Peyer's patch (tissue), 4 donors: Measurements from ENCODE around the gene RMP24.

Experiments used
- DNase-seq, 3 donors: peaks; one replicate each; pipeline ENCODE4 v3.0.0-alpha.2; 2017 to 2019
- H3K27ac ChIP-seq, 4 donors: fragments of 200-600 bp; sonication (generic); one replicate each; pipeline ENCODE4 v1.5.1; 2016 to 2019
- H3K27me3 ChIP-seq, 2 donors: fragments of 200-600 bp; sonication (generic); one replicate each; pipeline ENCODE4 v1.5.1; 2019
- H3K36me3 ChIP-seq, 3 donors: fragments of 200-600 bp; sonication (generic); one replicate each; pipeline ENCODE4 v1.5.1; 2016 to 2019
- H3K4me1 ChIP-seq, 4 donors: fragments of 200-600 bp; sonication (generic); one replicate each; pipeline ENCODE4 v1.5.1; 2016 to 2019
- H3K4me3 ChIP-seq, 4 donors: fragments of 200-600 bp; sonication (generic); 1 replicate in 3 of 4; 2 replicates in 1 of 4; pipeline ENCODE4 v1.5.1; 2016 to 2019; ENCODE audit warnings: mild to moderate bottlenecking in 1 of 4
- H3K9me3 ChIP-seq, 4 donors: fragments of 200-600 bp; sonication (generic); one replicate each; pipeline ENCODE4 v1.5.1; 2016 to 2019; ENCODE audit warnings: mild to moderate bottlenecking in 1 of 4
- CTCF ChIP-seq, 6 experiments: fragments of 450-650 bp in 4 of 6; fragments of 200-600 bp in 2 of 6; sonication (generic) in 1 of 6; IDR thresholded peaks; one replicate each; pipeline ENCODE4 v1.5.1; 2017 to 2019; ENCODE audit warnings: antibody characterized with exemption in 6 of 6, mild to moderate bottlenecking in 3 of 6, moderate library complexity in 1 of 6
- POLR2A ChIP-seq, 2 donors: fragments of 450-650 bp; IDR thresholded peaks; one replicate each; pipeline ENCODE4 v1.5.1; 2017; ENCODE audit warnings: antibody characterized with exemption in 2 of 2, mild to moderate bottlenecking in 2 of 2, moderate library complexity in 2 of 2

The RMP24 gene

GRCh38 chr18:35934891-35935290 is 37.6 kb upstream of the RMP24 start:
- no peak for DNase-seq
- H3K36me3 ChIP-seq: no peaks in the 10 kb centered on the region
- no peak overlapping the region for H3K4me3 ChIP-seq
- no peaks in the 10 kb centered on the region for H3K9me3 ChIP-seq
- H3K27ac ChIP-seq: no peak overlapping the region
- H3K4me1 ChIP-seq: no peaks in the 10 kb centered on the region
- H3K27me3 ChIP-seq: no peaks in the 10 kb centered on the region
- TF ChIP-seq CTCF (IDR thresholded peaks at IDR 0.05) (no peak), POLR2A (IDR thresholded peaks at IDR 0.05) (no peak)

GRCh38 chr18:35935805-35936204 is 36.7 kb upstream of the RMP24 start:
- no peaks in the 10 kb centered on the region for H3K4me1 ChIP-seq
- no peak for TF ChIP-seq POLR2A (IDR thresholded peaks at IDR 0.05)
- no peak for TF ChIP-seq CTCF (IDR thresholded peaks at IDR 0.05)
- no peak overlapping the region for H3K27ac ChIP-seq
- no peak for DNase-seq
- H3K4me3 ChIP-seq: no peak overlapping the region
- no peaks in the 10 kb centered on the region for H3K9me3 ChIP-seq
- no peaks in the 10 kb centered on the region for H3K36me3 ChIP-seq
- H3K27me3 ChIP-seq: no peaks in the 10 kb centered on the region

GRCh38 chr18:35936951-35937350 is 35.5 kb upstream of the RMP24 start:
- no peaks in the 10 kb centered on the region for H3K27me3 ChIP-seq
- H3K4me3 ChIP-seq: no peak overlapping the region
- no peak for TF ChIP-seq CTCF (IDR thresholded peaks at IDR 0.05)
- DNase-seq: no peak
- no peaks in the 10 kb centered on the region for H3K36me3 ChIP-seq
- H3K27ac ChIP-seq: no peak overlapping the region
- no peaks in the 10 kb centered on the region for H3K9me3 ChIP-seq
- H3K4me1 ChIP-seq: no peaks in the 10 kb centered on the region

GRCh38 chr18:35938158-35938557 is 34.3 kb upstream of the RMP24 start:
- no peaks in the 10 kb centered on the region for H3K9me3 ChIP-seq

GRCh38 chr18:35938562-35938961 is 33.9 kb upstream of the RMP24 start:
- H3K27ac ChIP-seq: no peak overlapping the region
- no peaks in the 10 kb centered on the region for H3K36me3 ChIP-seq
- no peaks in the 10 kb centered on the region for H3K4me1 ChIP-seq
- DNase-seq: no peak
- H3K4me3 ChIP-seq: no peak overlapping the region
- no peaks in the 10 kb centered on the region for H3K27me3 ChIP-seq
- TF ChIP-seq CTCF (IDR thresholded peaks at IDR 0.05) (no peak), POLR2A (IDR thresholded peaks at IDR 0.05) (no peak)
- no peaks in the 10 kb centered on the region for H3K9me3 ChIP-seq

More at GRCh38 chr18:35938158-35938557, 34.3 kb upstream of the RMP24 start:
- no peaks in the 10 kb centered on the region for H3K27me3 ChIP-seq
- no peak for DNase-seq
- H3K36me3 ChIP-seq: no peaks in the 10 kb centered on the region
- no peak overlapping the region for H3K27ac ChIP-seq
- no peak for TF ChIP-seq POLR2A (IDR thresholded peaks at IDR 0.05)
- no peak for TF ChIP-seq CTCF (IDR thresholded peaks at IDR 0.05)
- no peak overlapping the region for H3K4me3 ChIP-seq
- H3K4me1 ChIP-seq: no peaks in the 10 kb centered on the region

GRCh38 chr18:35939138-35939537 is 33.3 kb upstream of the RMP24 start:
- Histone ChIP-seq H3K9me3 (no peaks in the 10 kb centered on the region), H3K36me3 (no peaks in the 10 kb centered on the region), H3K27ac (no peak overlapping the region), H3K27me3 (no peaks in the 10 kb centered on the region), H3K4me1 (no peaks in the 10 kb centered on the region), H3K4me3 (no peak overlapping the region)
- DNase-seq: no peak
- no peak for TF ChIP-seq POLR2A (IDR thresholded peaks at IDR 0.05)
- TF ChIP-seq CTCF (IDR thresholded peaks at IDR 0.05): no peak
